GM21786 (cell line): ENCODE results near the gene F11R.
"Not testable (repeated sequence)": the region's sequence is repeated elsewhere in the genome, so short reads cannot be mapped to it uniquely, and the experiment has no call there.

Source experiments
- ATAC-seq: cut with Tn5 transposase; IDR thresholded peaks from one replicate; pipeline ENCODE4 v1.9.1; 2021; ENCODE audit not compliant: unreplicated experiment

Gene F11R

DNA sequence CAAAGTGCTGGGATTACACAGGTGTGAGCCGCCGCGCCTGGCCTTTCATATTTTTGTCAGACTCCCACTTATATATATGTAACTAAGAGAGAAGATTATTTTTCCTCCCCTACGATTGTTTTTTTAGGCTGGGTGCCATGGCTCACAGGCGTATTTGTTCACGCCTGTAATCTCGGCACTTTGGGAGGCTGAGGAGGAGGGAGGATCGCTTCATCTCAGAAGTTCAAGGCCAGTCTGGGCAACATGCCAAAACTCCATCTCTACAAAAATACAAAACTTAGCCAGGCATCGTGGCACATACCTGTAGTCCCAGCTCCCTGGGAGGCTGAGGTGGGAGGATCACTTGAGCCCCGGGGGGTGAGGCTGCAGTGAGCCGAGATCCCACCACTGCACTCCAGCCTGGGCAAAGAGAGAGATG is 42.4 kb downstream of the F11R start:
- ATAC-seq: no peak

DNA sequence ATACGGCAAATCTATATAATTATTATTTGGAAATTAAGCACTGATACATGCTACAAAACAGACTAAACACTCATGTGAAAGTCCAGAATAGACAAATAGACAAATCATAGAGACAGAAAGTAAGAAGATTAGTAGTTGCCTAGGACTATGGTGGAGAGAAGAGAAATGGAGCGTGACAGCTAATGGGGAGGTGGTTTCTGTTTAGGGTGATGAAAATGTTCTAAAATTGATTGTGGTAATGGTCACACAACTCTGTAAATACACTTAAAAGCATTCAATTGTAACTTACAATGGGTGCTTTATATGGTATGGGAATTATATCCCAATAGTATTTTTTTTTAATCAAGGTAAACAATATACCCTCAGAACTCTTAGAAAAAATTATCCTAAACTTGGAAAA is 45.9 kb downstream of the F11R start:
- no peak for ATAC-seq

GRCh38 chr1:160973491-160973890 is 47.5 kb downstream of the F11R start:
- ATAC-seq: no peak

GRCh38 chr1:160972939-160973338 is 48.0 kb downstream of the F11R start:
- no peak for ATAC-seq

- peak; percentile 60 for ATAC-seq
Measured at GRCh38 chr1:160971618-160972056, 49.3 kb downstream of the F11R start.

- ATAC-seq: no peak
Measured at GRCh38 chr1:160963521-160963920, 57.4 kb downstream of the F11R start.

DNA sequence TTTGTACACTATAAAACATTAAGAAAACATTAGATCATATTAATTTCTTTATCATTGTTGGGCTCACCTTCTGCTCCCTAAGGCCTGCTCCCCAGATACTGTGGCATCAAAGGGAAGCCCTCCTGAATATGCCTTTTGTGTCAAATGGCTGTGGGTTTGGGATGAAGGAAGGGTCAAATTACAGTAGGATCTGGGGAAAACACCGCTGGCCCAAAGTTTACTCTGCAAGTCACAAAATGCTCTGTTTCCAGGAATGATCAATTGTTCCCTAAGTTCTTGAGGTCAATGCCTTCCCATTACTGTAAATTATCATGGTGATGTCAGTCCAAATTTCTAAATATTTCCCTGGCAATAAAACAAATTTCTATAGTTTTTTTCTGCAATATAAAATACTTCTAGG is 59.5 kb downstream of the F11R start:
- no peak for ATAC-seq

DNA sequence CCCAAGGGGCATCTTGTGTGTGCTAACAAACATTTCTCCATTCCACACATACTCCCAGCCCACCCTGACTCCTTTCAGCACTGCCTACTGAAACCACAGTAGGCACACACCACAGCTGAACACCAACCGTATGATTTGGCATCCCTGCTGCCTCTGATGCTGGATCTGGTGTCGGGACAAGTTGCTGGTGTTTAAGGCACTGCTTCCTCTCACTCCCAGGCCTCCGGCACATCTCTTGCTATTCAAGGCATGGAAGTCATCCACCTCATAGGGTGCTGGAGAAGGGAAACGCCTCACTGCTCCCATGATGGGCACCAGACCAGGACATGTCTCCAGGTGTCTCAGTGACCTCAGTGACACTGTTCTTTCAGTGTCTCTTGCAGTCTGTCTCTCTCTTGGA is 64.0 kb downstream of the F11R start:
- no peak for ATAC-seq

GRCh38 chr1:160954158-160955104 is 66.5 kb downstream of the F11R start, which contains the start of gene ITLN2:
ITLN2 (minus strand) TSS chr1:160954809; CDS start chr1:160954741, 68 bp downstream.
- ATAC-seq: peak; percentile 53

DNA sequence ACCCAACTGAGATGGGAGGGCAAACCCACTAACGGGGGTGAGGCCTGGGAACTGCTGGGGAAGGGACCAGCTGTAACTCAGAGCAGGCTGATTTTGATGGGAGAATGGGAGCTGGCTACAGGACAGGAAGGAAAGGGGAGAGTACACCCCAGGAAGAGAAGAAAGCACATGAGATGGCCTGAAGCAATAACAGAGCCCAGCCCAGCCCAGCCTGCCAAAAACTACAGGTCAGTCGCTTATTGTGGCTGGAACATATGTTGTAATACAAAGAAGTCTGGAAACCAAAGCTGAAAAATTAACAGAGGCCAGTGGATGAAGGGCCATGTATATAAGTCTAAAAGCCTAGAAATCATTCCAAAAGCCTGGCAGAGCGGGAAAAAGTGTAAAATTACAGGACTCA is 67.9 kb downstream of the F11R start:
- no peak for ATAC-seq

DNA sequence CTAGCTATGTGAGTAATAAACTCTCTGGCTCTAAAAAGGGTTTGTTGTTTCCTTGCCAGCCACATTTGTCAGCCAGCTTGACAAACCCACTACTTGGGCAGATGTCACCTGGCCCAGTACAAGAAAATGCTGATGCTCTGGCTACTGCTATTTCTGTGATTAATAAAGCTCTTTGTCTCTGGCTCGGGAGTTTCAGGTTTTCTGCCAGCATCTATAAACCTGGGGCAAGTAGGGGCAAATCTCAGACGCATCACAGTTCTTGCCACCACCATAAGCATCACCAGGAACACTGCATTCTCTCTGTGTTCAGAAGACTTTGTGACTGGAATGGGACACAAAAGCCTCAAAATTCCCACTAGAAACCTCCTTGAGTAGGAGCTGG is 68.8 kb downstream of the F11R start:
- ATAC-seq: no peak

DNA sequence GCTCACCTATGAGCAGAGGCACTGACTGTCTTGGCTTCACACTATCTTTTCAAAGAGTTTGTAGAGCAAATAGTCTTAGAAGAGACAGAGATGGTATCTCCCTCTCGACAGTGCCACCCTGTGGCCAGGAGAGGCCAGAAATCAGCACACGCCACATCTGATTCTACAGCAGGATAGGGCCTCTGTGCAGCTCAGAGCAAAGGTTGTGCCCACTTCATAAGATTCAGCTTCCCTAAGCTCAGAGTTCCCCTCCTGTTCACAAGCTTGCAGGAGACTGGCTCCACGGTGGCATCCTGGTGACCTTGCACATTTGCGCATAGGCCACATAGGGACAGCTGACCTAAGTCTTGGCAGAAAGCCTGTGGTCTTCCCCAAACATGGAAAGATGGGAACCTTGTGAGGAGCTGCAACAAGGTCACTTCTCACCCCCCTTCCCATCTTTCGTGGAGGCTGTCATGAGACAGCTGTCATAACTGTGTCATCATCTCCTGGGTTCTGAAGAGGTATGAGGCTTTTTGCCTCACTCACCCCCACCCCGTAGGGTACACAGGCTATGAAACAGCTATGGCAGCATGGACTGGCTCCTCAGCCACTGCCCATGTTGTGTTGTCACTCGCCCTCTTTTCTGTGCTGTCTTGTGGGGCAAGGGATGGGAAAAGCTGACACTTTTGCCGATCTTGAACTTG is 69.4 kb downstream of the F11R start:
- ATAC-seq: no peak

GRCh38 chr1:160950657-160951056 is 70.3 kb downstream of the F11R start:
- no peak for ATAC-seq

DNA sequence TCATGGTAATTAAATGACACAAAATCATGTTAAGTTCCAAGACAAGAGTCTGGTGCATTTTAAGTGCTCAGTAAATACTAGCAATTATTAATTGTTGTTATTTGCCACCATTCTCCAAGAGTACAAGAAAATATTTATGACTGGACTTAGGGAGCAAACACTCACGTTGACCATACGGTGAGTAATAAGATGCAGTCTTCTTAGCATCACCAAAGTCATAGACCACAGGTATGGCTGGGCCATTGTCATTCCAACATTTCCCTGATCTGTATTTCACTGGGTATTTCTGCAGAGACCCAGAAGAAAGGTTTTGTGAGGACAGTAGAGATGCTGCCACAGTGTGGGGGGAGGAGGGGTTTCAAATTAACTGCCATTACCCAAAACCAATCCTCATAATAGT is 71.1 kb downstream of the F11R start:
- ATAC-seq: no peak

DNA sequence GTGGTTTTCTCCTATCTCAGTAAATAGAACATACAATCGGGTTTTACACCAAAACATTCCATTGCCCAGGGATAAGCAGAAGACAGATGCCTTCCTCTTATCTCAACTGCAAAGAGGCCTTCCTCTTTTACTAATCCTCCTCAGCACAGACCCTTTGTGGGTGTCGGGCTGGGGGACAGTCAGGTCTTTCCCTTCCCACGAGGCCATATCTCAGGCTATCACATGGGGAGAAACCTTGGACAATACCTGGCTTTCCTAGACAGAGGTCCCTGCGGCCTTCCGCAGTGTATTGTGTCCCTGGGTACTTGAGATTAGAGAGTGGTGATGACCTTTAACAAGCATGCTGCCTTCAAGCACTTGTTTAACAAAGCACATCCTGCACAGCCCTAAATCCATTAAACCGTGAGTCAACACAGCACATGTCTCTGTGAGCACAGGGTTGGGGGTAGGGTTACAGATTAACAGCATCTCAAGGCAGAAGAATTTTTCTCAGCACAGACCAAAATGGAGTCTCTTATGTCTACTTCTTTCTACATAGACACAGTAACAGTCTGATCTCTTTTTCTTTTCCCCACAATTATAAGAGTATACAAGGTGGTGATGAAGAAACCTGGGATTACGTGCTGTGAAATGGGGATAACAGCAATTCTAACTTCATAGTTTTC is 71.6 kb downstream of the F11R start:
- not testable (repeated sequence) for ATAC-seq

DNA sequence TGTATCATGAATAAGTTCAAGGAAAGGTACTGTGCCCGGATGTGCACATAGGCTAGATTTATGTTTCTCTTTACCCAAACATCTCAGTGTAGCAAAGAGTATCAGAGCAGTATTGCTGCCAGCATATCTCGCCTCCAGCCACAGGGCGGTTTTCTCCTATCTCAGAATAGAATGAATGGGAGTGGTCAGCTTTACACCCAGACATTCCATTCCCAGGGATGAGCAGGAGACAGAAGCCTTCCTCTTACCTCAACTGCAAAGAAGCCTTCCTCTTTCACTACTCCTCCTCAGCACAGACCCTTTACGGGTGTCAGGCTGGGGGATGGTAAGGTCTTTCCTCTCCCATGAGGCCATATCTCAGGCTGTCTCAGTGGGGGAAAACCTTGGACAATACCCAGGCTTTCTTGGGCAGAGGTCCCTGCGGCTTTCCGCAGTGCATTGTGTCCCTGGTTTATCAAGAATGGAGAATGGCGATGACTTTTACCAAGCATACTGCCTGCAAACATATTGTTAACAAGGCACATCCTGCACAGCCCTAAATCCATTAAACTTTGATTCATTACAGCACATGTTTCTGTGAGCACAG is 73.7 kb downstream of the F11R start:
- not testable (repeated sequence) for ATAC-seq

DNA sequence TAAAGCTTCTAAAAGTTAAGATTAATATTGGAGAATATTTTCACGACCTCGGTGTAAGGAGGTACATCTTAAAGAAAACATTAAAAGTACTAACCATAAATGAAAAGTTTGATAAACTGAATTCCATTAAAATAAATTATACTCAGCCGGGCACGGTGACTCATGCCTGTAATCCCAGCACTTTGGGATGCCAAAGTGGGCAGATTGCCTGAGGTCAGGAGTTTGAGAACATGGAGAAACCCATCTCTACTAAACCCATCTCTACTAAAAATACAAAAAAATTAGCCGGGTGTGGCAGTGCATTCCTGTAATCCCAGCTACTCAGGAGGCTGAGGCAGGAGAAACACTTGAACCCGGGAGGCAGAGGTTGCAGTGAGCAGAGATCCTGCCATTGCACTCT is 75.1 kb downstream of the F11R start:
- ATAC-seq: not testable (repeated sequence)
